ENCODE measurements around the gene ABHD16A.

Gene ABHD16A

GRCh38 chr6:31690231-31691077 lies 12.7 kb downstream of the ABHD16A start:
- Mint-ChIP-seq H3K27ac (peak overlapping the region; percentile 41), H3K27me3 (no peaks in the 10 kb centered on the region), H3K4me3 (no peak overlapping the region), H3K36me3 (no peaks in the 10 kb centered on the region), H3K4me1 (ENCODE audit: low read depth) (no peaks in the 10 kb centered on the region), H3K9me3 (ENCODE audit: low read depth) (no peaks in the 10 kb centered on the region)

GRCh38 chr6:31689249-31690110 lies 13.6 kb downstream of the ABHD16A start:
- H3K36me3 Mint-ChIP-seq = no peaks in the 10 kb centered on the region

GRCh38 chr6:31687860-31688693 lies 15.0 kb downstream of the ABHD16A start:
- no peaks in the 10 kb centered on the region for H3K4me1 Mint-ChIP-seq (ENCODE audit: low read depth)
- H3K4me3 Mint-ChIP-seq = no peak overlapping the region
- no peaks in the 10 kb centered on the region for H3K27me3 Mint-ChIP-seq
- H3K27ac Mint-ChIP-seq = peak overlapping the region; percentile 16
- no peaks in the 10 kb centered on the region for H3K9me3 Mint-ChIP-seq (ENCODE audit: low read depth)
- no peaks in the 10 kb centered on the region for H3K36me3 Mint-ChIP-seq

More at GRCh38 chr6:31689249-31690110, 13.6 kb downstream of the ABHD16A start:
- Mint-ChIP-seq H3K9me3 (ENCODE audit: low read depth) (no peaks in the 10 kb centered on the region), H3K4me1 (ENCODE audit: low read depth) (no peaks in the 10 kb centered on the region), H3K27me3 (no peaks in the 10 kb centered on the region), H3K27ac (peak overlapping the region; percentile 41), H3K4me3 (no peak overlapping the region)

- Mint-ChIP-seq H3K27ac (no peak overlapping the region), H3K9me3 (ENCODE audit: low read depth) (no peaks in the 10 kb centered on the region), H3K4me3 (no peak overlapping the region), H3K36me3 (no peaks in the 10 kb centered on the region), H3K27me3 (no peaks in the 10 kb centered on the region), H3K4me1 (ENCODE audit: low read depth) (no peaks in the 10 kb centered on the region)
These were observed 15.8 kb downstream of the ABHD16A start for GRCh38 chr6:31687321-31687720.

GRCh38 chr6:31686483-31686882 lies 16.6 kb downstream of the ABHD16A start:
- H3K36me3 Mint-ChIP-seq = no peaks in the 10 kb centered on the region
- no peak overlapping the region for H3K4me3 Mint-ChIP-seq
- no peaks in the 10 kb centered on the region for H3K9me3 Mint-ChIP-seq (ENCODE audit: low read depth)
- no peaks in the 10 kb centered on the region for H3K27me3 Mint-ChIP-seq
- H3K27ac Mint-ChIP-seq = no peak overlapping the region
- H3K4me1 Mint-ChIP-seq (ENCODE audit: low read depth) = peaks cover 2% of the 10 kb centered on the region

- Mint-ChIP-seq H3K4me1 (ENCODE audit: low read depth) (peaks cover 13% of the 10 kb centered on the region), H3K36me3 (no peaks in the 10 kb centered on the region), H3K4me3 (no peak overlapping the region), H3K27ac (no peak overlapping the region), H3K27me3 (no peaks in the 10 kb centered on the region), H3K9me3 (ENCODE audit: low read depth) (no peaks in the 10 kb centered on the region)
These were observed 19.5 kb downstream of the ABHD16A start for GRCh38 chr6:31683591-31683990.

- Mint-ChIP-seq H3K27me3 (no peaks in the 10 kb centered on the region), H3K4me3 (peak overlapping the region; percentile 91), H3K36me3 (no peaks in the 10 kb centered on the region), H3K9me3 (ENCODE audit: low read depth) (no peaks in the 10 kb centered on the region), H3K27ac (no peak overlapping the region), H3K4me1 (ENCODE audit: low read depth) (peaks cover 13% of the 10 kb centered on the region)
These were observed 21.9 kb downstream of the ABHD16A start for GRCh38 chr6:31681135-31681671.

- H3K27me3 Mint-ChIP-seq = no peaks in the 10 kb centered on the region
- no peaks in the 10 kb centered on the region for H3K36me3 Mint-ChIP-seq
- peaks cover 13% of the 10 kb centered on the region for H3K4me1 Mint-ChIP-seq (ENCODE audit: low read depth)
These were observed 22.6 kb downstream of the ABHD16A start, which contains the start of gene LY6G5C for GRCh38 chr6:31680226-31681134. Gene LY6G5C, minus strand, starts transcription at chr6:31681067. Its CDS starts 694 bp downstream, at chr6:31680373.

GRCh38 chr6:31677955-31678354 lies 25.2 kb downstream of the ABHD16A start:
- no peak overlapping the region for H3K4me3 Mint-ChIP-seq
- H3K4me1 Mint-ChIP-seq (ENCODE audit: low read depth) = peaks cover 13% of the 10 kb centered on the region
- H3K27ac Mint-ChIP-seq = no peak overlapping the region

More at GRCh38 chr6:31680226-31681134, 22.6 kb downstream of the ABHD16A start, which contains the start of gene LY6G5C:
- H3K4me3 Mint-ChIP-seq = peak within 1 kb of the TSS; percentile 91
- H3K9me3 Mint-ChIP-seq (ENCODE audit: low read depth) = no peaks in the 10 kb centered on the region
- peak within 1 kb of the TSS; percentile 79 for H3K27ac Mint-ChIP-seq

GRCh38 chr6:31676904-31677303 lies 26.2 kb downstream of the ABHD16A start:
- Mint-ChIP-seq H3K9me3 (ENCODE audit: low read depth) (no peaks in the 10 kb centered on the region), H3K27me3 (no peaks in the 10 kb centered on the region), H3K4me3 (no peak overlapping the region), H3K4me1 (ENCODE audit: low read depth) (peaks cover 13% of the 10 kb centered on the region), H3K36me3 (no peaks in the 10 kb centered on the region), H3K27ac (no peak overlapping the region)

More at GRCh38 chr6:31677955-31678354, 25.2 kb downstream of the ABHD16A start:
- Mint-ChIP-seq H3K36me3 (no peaks in the 10 kb centered on the region), H3K27me3 (no peaks in the 10 kb centered on the region), H3K9me3 (ENCODE audit: low read depth) (no peaks in the 10 kb centered on the region)

- no peaks in the 10 kb centered on the region for H3K36me3 Mint-ChIP-seq
- no peak overlapping the region for H3K27ac Mint-ChIP-seq
- H3K4me3 Mint-ChIP-seq = no peak overlapping the region
These were observed 26.7 kb downstream of the ABHD16A start for GRCh38 chr6:31676322-31676903.

GRCh38 chr6:31669676-31670075 lies 33.4 kb downstream of the ABHD16A start, which contains the start of gene LY6G5B:
Gene LY6G5B, plus strand, starts transcription at chr6:31669976. Its CDS starts 975 bp downstream, at chr6:31670951.
- peak within 1 kb of the TSS; percentile 17 for H3K4me3 Mint-ChIP-seq
- no peak within 1 kb of the TSS for H3K27ac Mint-ChIP-seq
- H3K9me3 Mint-ChIP-seq (ENCODE audit: low read depth) = no peaks in the 10 kb centered on the region
- peaks cover 5% of the 10 kb centered on the region for H3K36me3 Mint-ChIP-seq
- H3K4me1 Mint-ChIP-seq (ENCODE audit: low read depth) = peaks cover 32% of the 10 kb centered on the region
- no peaks in the 10 kb centered on the region for H3K27me3 Mint-ChIP-seq

More at GRCh38 chr6:31676322-31676903, 26.7 kb downstream of the ABHD16A start:
- Mint-ChIP-seq H3K27me3 (no peaks in the 10 kb centered on the region), H3K4me1 (ENCODE audit: low read depth) (peaks cover 10% of the 10 kb centered on the region), H3K9me3 (ENCODE audit: low read depth) (no peaks in the 10 kb centered on the region)
